GM10266 (cell line): ENCODE data around the gene KCNG4.

Source experiments
- DNase-seq: peaks from one replicate; pipeline ENCODE4 v3.0.0; 2012; ENCODE audit errors: extremely low spot score
- CTCF ChIP-seq: IDR thresholded peaks from 2 replicates; pipeline ENCODE4 v1.5.1; 2012; ENCODE audit warnings: mild to moderate bottlenecking, low read depth; ENCODE audit not compliant: control insufficient read depth, insufficient read depth; ENCODE audit errors: missing control alignments

Gene KCNG4

GRCh38 chr16:84197466-84198128 lies 42.2 kb downstream of the KCNG4 start:
- DNase-seq: no peak
- TF ChIP-seq CTCF: no peak

- TF ChIP-seq CTCF: no peak
- DNase-seq: no peak
These were observed 43.0 kb downstream of the KCNG4 start for GRCh38 chr16:84196727-84197394.

DNA sequence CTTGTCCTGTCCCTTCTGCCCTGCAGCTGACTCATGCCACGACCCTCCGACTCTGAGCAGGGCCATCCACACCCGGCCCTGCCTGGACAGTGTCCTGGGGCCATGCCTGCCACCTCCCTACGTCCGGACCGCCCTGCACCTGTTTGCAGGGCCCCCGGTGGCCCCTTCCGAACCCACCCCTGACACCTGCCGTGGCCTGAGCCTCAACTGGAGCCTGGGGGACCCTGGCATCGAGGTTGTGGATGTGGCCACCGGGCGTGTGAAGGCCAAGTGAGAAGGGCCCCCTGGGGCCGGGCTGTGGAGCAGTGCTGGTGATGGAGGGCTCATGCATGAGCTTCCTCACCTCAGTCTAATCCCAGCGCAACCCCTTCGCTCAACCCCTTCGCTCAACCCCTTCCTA lies 43.7 kb downstream of the KCNG4 start:
- no peak for DNase-seq
- no peak for TF ChIP-seq CTCF

- TF ChIP-seq CTCF: no peak
- DNase-seq: no peak
These were observed 44.4 kb downstream of the KCNG4 start for GRCh38 chr16:84195201-84196093.

DNA sequence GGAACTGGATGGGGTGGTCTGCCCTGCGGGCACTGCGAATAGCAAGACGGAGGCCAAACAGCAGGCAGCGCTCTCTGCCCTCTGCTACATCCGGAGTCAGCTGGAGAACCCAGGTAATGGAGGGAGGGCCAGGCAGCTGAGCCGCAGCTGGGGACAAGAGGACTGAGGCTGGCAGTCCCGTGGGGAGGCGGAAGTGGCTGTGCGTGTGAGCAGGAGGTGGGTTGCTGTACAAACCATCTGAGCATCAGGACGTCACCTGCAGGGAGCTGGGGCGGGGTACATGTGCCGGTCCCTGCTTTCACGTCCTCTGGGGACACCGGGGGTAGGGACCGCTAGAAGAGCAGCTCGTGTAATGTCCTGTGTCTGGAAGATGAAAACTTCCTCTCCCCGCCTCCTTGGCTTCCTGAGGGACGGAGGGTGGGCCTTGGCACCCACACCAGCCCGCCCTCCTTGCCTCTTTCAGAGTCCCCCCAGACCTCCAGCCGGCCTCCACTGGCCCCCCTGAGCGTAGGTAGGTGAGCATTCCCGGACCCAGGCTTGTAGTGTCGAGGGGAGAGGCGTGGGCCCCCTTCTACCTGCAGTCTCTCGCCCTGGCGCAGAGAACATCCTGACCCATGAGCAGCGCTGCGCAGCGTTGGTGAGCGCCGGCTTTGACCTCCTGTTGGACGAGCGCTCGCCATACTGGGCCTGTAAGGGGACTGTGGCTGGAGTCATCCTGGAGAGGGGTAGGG lies 45.2 kb downstream of the KCNG4 start:
- DNase-seq: no peak
- no peak for TF ChIP-seq CTCF

DNA sequence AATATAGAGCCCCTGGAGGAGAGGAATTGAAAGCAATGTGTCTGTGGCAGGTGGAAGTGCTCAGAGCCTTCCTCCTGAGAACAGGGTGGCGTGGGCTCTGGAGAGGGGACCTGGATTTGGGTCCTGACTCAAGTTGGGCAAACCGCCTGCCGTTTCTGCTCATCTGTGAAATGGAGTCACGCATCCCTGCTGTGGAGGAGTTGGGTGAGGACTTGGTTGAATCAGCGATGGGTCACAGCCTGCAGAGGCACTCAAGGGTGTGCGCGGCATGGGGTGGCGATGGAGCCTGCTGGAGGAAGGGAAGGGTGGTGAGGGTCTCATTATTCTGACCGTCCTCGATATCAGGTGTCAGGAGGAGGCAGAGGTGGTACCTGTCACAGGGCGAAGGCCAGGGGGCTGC lies 45.8 kb downstream of the KCNG4 start:
- DNase-seq: no peak
- no peak for TF ChIP-seq CTCF
